ENCODE results near the gene KCNJ16. TPM values are rescaled to one million over a fixed set of nuclear protein-coding genes. Genes with fewer than 3 reads are reported as not detected.

The KCNJ16 gene
- total RNA-seq, 2 donors from 2014 or later: 0.22 to 0.24 TPM

DNA sequence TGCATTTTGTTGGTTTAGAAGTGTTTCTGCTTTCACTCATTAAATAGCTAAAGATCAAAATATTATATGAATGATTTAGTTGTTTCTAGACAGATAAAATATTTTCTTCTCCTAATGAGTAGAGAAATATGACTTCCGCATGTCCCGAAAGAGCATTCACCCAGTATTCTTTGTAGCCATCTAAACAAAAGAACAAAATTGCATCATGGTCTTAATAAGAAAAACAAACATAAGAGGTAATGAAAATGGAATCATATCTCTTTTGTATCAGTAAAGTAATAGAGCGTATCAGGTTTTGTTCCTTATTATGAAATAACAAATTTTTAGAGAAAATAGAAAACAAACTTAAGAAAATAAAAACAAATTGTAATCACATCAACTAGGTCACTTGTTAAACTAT, 78.2 kb downstream of the KCNJ16 start:
- intact Hi-C loops (cut with DNase I, micrococcal nuclease): no loop called here
- no peak for DNase-seq
- no peak for ATAC-seq

- ATAC-seq: no peak
- intact Hi-C loops (cut with DNase I, micrococcal nuclease): no loop called here
- DNase-seq: no peak
These were observed 82.1 kb downstream of the KCNJ16 start for GRCh38 chr17:70157151-70157550.

- ATAC-seq (no peak), DNase-seq (no peak)
- intact Hi-C loops (cut with DNase I, micrococcal nuclease): no loop called here
These were observed 83.2 kb downstream of the KCNJ16 start for GRCh38 chr17:70158180-70158579.

- ATAC-seq (no peak), DNase-seq (no peak)
- intact Hi-C loops (cut with DNase I, micrococcal nuclease): no loop called here
These were observed 83.6 kb downstream of the KCNJ16 start for GRCh38 chr17:70158591-70158990.

- intact Hi-C loops (cut with DNase I, micrococcal nuclease): loop anchor here in 1 of 2 donors (10.0 kb wide), 1 partner anchor 395 kb away; no protein-coding TSS in a partner anchor
- no peak for ATAC-seq
- no peak for DNase-seq
These were observed 85.0 kb downstream of the KCNJ16 start for GRCh38 chr17:70159980-70160379.

GRCh38 chr17:70161519-70161918, 86.5 kb downstream of the KCNJ16 start:
- ATAC-seq (no peak), DNase-seq (no peak)
- intact Hi-C loops (cut with DNase I, micrococcal nuclease): loop anchor here in 1 of 2 donors (10.0 kb wide), 1 partner anchor 393 kb away; no protein-coding TSS in a partner anchor

DNA sequence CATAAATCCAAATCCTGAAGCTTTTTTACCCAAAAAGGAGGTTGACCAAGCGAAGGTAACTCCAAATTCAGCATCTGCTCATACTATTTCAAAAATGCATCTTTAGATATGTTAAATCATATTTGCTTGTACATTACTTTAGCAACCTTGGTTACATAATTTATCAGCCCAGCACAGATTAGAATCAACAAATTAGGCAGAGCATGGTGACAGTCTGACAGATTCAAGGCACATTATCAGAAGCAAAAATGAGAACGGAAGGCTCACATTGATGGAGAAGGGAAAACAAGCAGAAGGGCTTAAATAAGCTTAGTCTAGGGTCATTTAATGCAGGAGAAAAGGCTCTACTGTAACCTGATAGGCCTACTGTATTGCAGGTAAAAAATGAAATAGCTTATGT, 90.4 kb downstream of the KCNJ16 start:
- intact Hi-C loops (cut with DNase I, micrococcal nuclease): loop anchor here in 1 of 2 donors (10.0 kb wide), 1 partner anchor 389 kb away; no protein-coding TSS in a partner anchor
- no peak for ATAC-seq
- no peak for DNase-seq

DNA sequence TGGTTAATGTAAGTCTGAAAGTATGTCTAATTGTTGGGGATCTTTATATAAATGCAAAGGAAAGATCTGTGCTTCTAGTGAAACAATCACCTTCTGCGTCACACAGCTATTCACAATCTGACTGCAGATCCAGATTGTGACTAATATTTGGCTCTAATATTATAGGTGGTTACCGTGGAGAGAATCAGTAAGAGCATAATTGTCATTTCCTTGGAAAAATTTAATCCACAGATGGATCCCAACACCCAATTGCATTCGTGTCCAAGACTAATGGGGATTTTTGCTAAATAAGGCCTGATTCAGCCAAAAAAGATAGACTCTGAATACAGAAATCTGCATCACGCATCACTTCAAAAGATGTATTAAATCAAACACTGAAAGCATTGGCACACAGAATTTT, 91.6 kb downstream of the KCNJ16 start:
- intact Hi-C loops (cut with DNase I, micrococcal nuclease): loop anchor here in 1 of 2 donors (10.0 kb wide), 1 partner anchor 388 kb away; no protein-coding TSS in a partner anchor
- ATAC-seq: no peak
- no peak for DNase-seq

- DNase-seq (peak; percentile 76), ATAC-seq (peak; percentile 62)
- intact Hi-C loops (cut with DNase I, micrococcal nuclease): loop anchor here in 1 of 2 donors (10.0 kb wide), 1 partner anchor 386 kb away; no protein-coding TSS in a partner anchor
These were observed 93.3 kb downstream of the KCNJ16 start for GRCh38 chr17:70168044-70168976.

DNA sequence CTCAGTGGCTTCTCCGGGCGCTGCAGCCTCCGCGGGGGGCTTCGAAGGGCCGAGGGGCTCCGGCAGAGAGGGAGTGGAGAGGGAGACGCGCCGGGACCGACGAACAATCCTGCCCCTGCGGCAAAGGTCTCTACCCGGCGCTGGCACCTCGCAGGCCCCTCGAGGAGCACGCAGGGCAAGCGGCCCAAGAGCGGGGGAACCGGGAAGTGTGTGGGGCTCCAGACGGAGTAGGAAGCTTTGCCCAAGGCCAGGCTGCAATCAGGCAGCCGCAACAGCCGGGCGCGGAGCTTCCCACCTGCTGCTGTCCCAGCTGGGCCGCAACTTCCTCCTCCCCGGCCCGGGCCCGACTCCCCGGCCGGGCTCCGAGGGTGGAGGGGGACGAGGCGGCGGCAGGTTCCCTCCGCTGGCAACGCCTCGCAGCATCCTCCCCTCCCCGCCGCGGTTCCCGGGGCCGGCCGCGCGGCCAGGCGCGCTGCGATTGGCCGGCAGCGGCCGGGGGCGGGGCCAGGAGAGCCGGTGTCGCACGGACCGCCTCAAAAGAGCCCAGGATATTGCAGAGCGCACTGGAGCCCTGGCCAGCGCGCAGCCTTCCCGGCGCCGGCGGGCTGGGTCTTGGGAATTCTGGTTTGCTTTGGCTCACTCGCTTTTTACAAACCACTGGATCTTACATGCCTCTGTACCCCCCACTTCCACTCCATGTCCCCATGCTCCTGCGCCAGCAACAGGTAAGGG, 94.1 kb downstream of the KCNJ16 start, which contains the start of gene KCNJ2:
Gene KCNJ2, plus strand, starts transcription at position 556 of the 732 bp plus-strand sequence. CDS start 5,508 bp downstream, outside the sequence.
- intact Hi-C loops (cut with DNase I, micrococcal nuclease): loop anchor here in 1 of 2 donors (10.0 kb wide), 1 partner anchor 386 kb away; no protein-coding TSS in a partner anchor
- DNase-seq (peak; percentile 88 to 90), ATAC-seq (peak; percentile 88)

DNA sequence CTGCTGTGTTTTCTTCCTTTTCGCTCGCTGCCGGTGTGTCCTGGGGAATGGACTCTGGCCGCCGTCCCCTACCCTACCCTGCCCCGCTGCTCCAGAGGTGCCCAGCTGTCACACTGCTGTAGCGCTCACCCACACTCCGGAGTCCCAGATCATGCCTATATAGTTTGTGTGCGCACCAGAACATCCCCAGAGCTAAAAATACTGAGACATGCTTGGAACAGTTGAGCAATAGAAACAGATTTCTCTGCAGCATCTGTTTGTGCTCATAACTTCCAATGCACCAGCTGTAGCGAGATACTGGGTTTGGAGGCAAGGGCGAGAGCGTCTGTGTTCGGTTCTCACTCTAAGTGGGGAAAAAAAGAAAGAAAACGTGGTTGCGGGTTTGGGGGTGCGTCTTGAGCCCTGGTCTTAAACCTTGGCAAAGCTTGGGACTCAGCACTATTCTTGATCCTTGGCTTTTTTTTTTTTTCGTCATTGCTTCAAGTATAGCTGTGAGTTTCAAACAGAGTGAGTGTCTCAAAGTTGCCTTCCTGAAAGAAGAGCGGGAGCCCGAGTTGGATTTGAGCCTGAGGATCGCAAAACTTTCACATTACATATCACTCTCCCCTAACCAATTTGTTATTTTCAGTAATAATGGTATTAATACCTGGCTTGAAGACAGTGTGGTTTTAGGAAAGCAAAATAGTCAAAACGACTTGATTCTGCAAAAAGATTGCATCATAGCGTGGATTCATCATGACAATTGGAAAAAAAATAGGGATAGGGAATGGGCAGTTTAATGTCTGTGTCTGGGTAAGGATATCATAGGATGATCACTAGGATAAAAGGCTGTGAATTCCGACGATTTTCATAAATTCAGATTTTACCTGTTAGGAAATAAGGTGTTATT, 94.9 kb downstream of the KCNJ16 start:
- peak; percentile 46 for ATAC-seq
- intact Hi-C loops (cut with DNase I, micrococcal nuclease): loop anchor here in 1 of 2 donors (10.0 kb wide), 1 partner anchor 385 kb away; no protein-coding TSS in a partner anchor
- no peak for DNase-seq

DNA sequence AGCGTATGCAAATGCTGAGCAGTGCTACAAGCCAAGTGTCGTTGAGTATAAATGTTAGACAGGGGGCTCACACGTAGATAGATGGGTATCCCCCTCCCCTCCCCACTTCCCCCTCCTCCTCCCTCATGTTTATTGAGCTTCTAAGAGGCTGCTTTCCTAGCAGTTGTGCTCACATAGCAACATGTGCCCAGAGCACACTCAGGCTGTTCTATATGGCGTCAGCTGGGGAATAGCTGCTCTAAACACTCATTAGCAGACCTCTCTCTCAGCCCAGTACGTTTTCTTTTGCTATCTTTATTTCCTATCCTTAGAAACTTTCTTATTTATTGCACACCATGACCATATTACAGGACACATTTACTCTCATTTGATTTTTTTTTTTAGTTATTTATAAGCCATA, 96.1 kb downstream of the KCNJ16 start:
- intact Hi-C loops (cut with DNase I, micrococcal nuclease): no loop called here
- DNase-seq (peak in 1 of 2 donors; percentile 13), ATAC-seq (no peak)

DNA sequence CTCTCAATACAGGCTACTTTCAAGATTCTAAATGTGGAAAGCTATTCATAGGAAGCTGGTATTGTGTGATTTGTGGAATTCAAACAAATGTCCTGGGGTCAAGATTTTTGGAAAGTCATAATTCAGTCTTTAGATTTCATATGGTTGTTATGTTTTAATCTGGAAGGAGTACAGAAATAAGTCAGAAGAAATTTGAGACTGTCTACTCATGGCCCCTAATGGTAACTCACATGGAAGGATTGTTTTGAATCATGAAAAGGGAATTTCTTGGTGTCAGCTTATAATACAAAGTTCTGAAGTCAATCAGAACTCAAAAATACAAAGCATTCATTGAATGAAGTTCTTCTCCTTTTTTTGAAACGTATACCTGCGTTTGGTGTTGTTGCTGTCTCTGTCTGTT, 97.4 kb downstream of the KCNJ16 start:
- intact Hi-C loops (cut with DNase I, micrococcal nuclease): no loop called here
- no peak for DNase-seq
- no peak for ATAC-seq

DNA sequence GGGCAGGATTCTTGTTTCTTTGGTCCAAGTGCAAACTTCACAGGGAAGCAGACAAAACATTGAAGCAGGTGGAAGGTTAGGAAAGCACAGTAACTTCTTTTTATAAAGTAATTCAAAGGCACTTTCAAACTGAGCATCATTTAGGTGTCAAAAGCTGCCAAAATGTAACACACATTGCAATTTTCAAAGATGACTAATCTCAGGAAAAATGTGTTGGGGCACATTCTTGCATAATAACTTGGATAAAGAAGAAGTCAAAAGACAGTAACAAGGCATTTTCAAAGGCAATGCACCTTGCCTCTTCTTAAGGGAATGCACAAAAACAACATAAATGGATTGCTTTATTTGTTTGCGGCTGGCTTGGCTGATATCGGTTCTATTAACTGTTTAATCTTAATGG, 97.9 kb downstream of the KCNJ16 start:
- intact Hi-C loops (cut with DNase I, micrococcal nuclease): no loop called here
- ATAC-seq (no peak), DNase-seq (no peak)

- ATAC-seq: no peak
- DNase-seq: no peak
- intact Hi-C loops (cut with DNase I, micrococcal nuclease): no loop called here
These were observed 98.7 kb downstream of the KCNJ16 start for GRCh38 chr17:70173681-70174080.

GRCh38 chr17:70181376-70181775, 106.4 kb downstream of the KCNJ16 start:
- no peak for DNase-seq
- intact Hi-C loops (cut with DNase I, micrococcal nuclease): no loop called here
- no peak for ATAC-seq

- DNase-seq (no peak), ATAC-seq (no peak)
- intact Hi-C loops (cut with DNase I, micrococcal nuclease): no loop called here
These were observed 106.8 kb downstream of the KCNJ16 start for GRCh38 chr17:70181866-70182265.

- DNase-seq (no peak), ATAC-seq (no peak)
- intact Hi-C loops (cut with DNase I, micrococcal nuclease): no loop called here
These were observed 108.5 kb downstream of the KCNJ16 start for GRCh38 chr17:70183508-70183907.

Data from left colon (tissue), 2 donors.